WTC11 (cell line): ENCODE data around the gene SRCIN1. TPM values are rescaled to one million over a fixed set of nuclear protein-coding genes. Genes with fewer than 3 reads are reported as not detected.

Experiments used
- ATAC-seq: fragments of 200-7000 bp; cut with Tn5 transposase; 2 replicates; pipeline ENCODE4 v1.10.0; 2021; ENCODE audit warnings: mild to moderate bottlenecking, moderate library complexity
- CTCF ChIA-PET: fragments of 300-600 bp; sonication (Branson Sonifier 250); formaldehyde crosslinking; loops from one replicate; lab custom pipeline; 2021; ENCODE audit warnings: antibody characterized with exemption; lab: Charles Lee
- POLR2A ChIA-PET: fragments of 350-600 bp; sonication (Branson Sonifier 250); formaldehyde crosslinking; loops from one replicate; lab custom pipeline; 2021; ENCODE audit warnings: antibody characterized with exemption; lab: Charles Lee
- DNase-seq: peaks from one replicate; pipeline ENCODE4 v3.0.0; 2021; ENCODE audit warnings: low spot score
- H3K27ac Mint-ChIP-seq: 2 replicates; pipeline ENCODE4 v1.8.0; 2021; ENCODE audit warnings: mixed read lengths
- H3K27me3 Mint-ChIP-seq: 2 replicates; pipeline ENCODE4 v1.8.0; 2021; ENCODE audit warnings: low read depth, mild to moderate bottlenecking, moderate library complexity, mixed read lengths
- H3K36me3 Mint-ChIP-seq: 2 replicates; pipeline ENCODE4 v1.8.0; 2021; ENCODE audit warnings: mixed read lengths
- H3K4me1 Mint-ChIP-seq: 2 replicates; pipeline ENCODE4 v1.8.0; 2022; ENCODE audit warnings: mixed read lengths
- H3K4me3 Mint-ChIP-seq: 2 replicates; pipeline ENCODE4 v1.8.0; 2021; ENCODE audit warnings: mild to moderate bottlenecking, moderate library complexity, mixed read lengths
- H3K9me3 Mint-ChIP-seq: 2 replicates; pipeline ENCODE4 v1.8.0; 2021; ENCODE audit warnings: mixed read lengths
- CTCF ChIP-seq: fragments of 200-600 bp; IDR thresholded peaks from 2 replicates; pipeline ENCODE4 v1.8.0; 2022; ENCODE audit warnings: antibody characterized with exemption
- ETV6 ChIP-seq: sonication (generic); formaldehyde crosslinking; IDR thresholded peaks from 2 replicates; pipeline ENCODE4 v1.8.1; 2022; ENCODE audit warnings: mild to moderate bottlenecking, missing genetic modification reagents
- GTF2I ChIP-seq: fragments of 250-450 bp; sonication (Bioruptor Pico); conservative IDR thresholded peaks from 2 replicates; pipeline ENCODE4 v1.4.0; 2021; ENCODE audit warnings: mild to moderate bottlenecking
- PRDM15 ChIP-seq: sonication (generic); formaldehyde crosslinking; IDR thresholded peaks from 2 replicates; pipeline ENCODE4 v1.8.0; 2022; ENCODE audit warnings: missing genetic modification reagents
- SMAD3 ChIP-seq: sonication (generic); formaldehyde crosslinking; IDR thresholded peaks from 2 replicates; pipeline ENCODE4 v1.8.0; 2022; ENCODE audit warnings: missing genetic modification reagents, mild to moderate bottlenecking, borderline replicate concordance
- TCF7 ChIP-seq: sonication (generic); formaldehyde crosslinking; IDR thresholded peaks from 2 replicates; pipeline ENCODE4 v1.8.0; 2022; ENCODE audit warnings: mild to moderate bottlenecking, low read depth, missing genetic modification reagents, moderate library complexity
- ZNF219 ChIP-seq: sonication (generic); formaldehyde crosslinking; IDR thresholded peaks from 2 replicates; pipeline ENCODE4 v1.8.0; 2023; ENCODE audit warnings: missing genetic modification reagents, mild to moderate bottlenecking, borderline replicate concordance
- ZNF396 ChIP-seq: fragments of 250-450 bp; sonication (Bioruptor Pico); IDR thresholded peaks from 2 replicates; pipeline ENCODE4 v1.8.0; 2021; ENCODE audit warnings: mild to moderate bottlenecking, moderate library complexity, borderline replicate concordance
- ZNF423 ChIP-seq: fragments of 250-450 bp; sonication (Bioruptor Pico); IDR thresholded peaks from 2 replicates; pipeline ENCODE4 v2.1.2; 2022; ENCODE audit warnings: mild to moderate bottlenecking, moderate library complexity
- ZNF512 ChIP-seq: sonication (generic); formaldehyde crosslinking; IDR thresholded peaks from 2 replicates; pipeline ENCODE4 v1.8.1; 2022; ENCODE audit warnings: missing genetic modification reagents, borderline replicate concordance
- ZNF671 ChIP-seq: fragments of 250-450 bp; sonication (Bioruptor Pico); IDR thresholded peaks from 2 replicates; pipeline ENCODE4 v1.8.0; 2021; ENCODE audit warnings: mild to moderate bottlenecking
- ZSCAN18 ChIP-seq: fragments of 250-450 bp; sonication (Bioruptor Pico); IDR thresholded peaks from 2 replicates; pipeline ENCODE4 v2.1.2; 2022; ENCODE audit warnings: mild to moderate bottlenecking, moderate library complexity
- total RNA-seq: library from RNA; stranded (reverse); gene quantifications from 3 replicates; pipeline ENCODE4 v1.2.3, GENCODE V29; 2021
- TF ChIP-seq, protein P1 (sequence below): sonication (generic); formaldehyde crosslinking; IDR thresholded peaks from 2 replicates; pipeline ENCODE4 v1.8.1; 2022; ENCODE audit warnings: low read depth, mild to moderate bottlenecking, moderate library complexity, missing genetic modification reagents, borderline replicate concordance

SRCIN1 gene
- total RNA-seq, 1 experiment from 2014 or later: 17.3 TPM

- no peaks in the 10 kb centered on the region for H3K9me3 Mint-ChIP-seq
- CTCF ChIA-PET: interaction anchor here (0.5 to 7.3 kb wide), 26 partner anchors 26 to 186 kb away, joined by 3 to 74 read pairs (median 8); partner anchors contain the start of gene ARHGAP23
These were observed 95.2 kb downstream of the SRCIN1 start for GRCh38 chr17:38510421-38511149.

GRCh38 chr17:38509772-38510420 is 95.9 kb downstream of the SRCIN1 start:
- no peak overlapping the region for H3K27ac Mint-ChIP-seq
- H3K27me3 Mint-ChIP-seq: peaks cover 36% of the 10 kb centered on the region
- peak overlapping the region; percentile 79 for H3K4me3 Mint-ChIP-seq
- ATAC-seq: peak; percentile 2
- H3K36me3 Mint-ChIP-seq: peaks cover 6% of the 10 kb centered on the region
- POLR2A ChIA-PET: interaction anchor here (0.7 to 3.5 kb wide), 13 partner anchors 35 to 184 kb away, joined by 3 to 23 read pairs (median 3); no protein-coding TSS in a partner anchor
- H3K9me3 Mint-ChIP-seq: no peaks in the 10 kb centered on the region
- peaks cover 33% of the 10 kb centered on the region for H3K4me1 Mint-ChIP-seq
- CTCF ChIA-PET: interaction anchor here (0.6 to 7.3 kb wide), 62 partner anchors 11 to 253 kb away, joined by 3 to 74 read pairs (median 6); partner anchors contain the start of genes ARHGAP23 and SRCIN1
- peak; percentile 61 for DNase-seq
- TF ChIP-seq GTF2I (CRISPR knock-in tag): no peak
- no peak for TF ChIP-seq PRDM15 (CRISPR knock-in tag)
- TF ChIP-seq ZNF423 (CRISPR knock-in tag): no peak
- TF ChIP-seq ZNF396: no peak
- no peak for TF ChIP-seq ZSCAN18 (CRISPR knock-in tag)
- no peak; the same call in 1 of the 2 replicates for TF ChIP-seq CTCF

More at GRCh38 chr17:38510421-38511149, 95.2 kb downstream of the SRCIN1 start:
- DNase-seq (peak; percentile 65), ATAC-seq (peak; percentile 23)
- H3K4me3 Mint-ChIP-seq: peak overlapping the region; percentile 61
- no peak overlapping the region for H3K27ac Mint-ChIP-seq
- peaks cover 41% of the 10 kb centered on the region for H3K27me3 Mint-ChIP-seq
- POLR2A ChIA-PET: interaction anchor here (0.7 to 3.5 kb wide), 5 partner anchors 48 to 88 kb away, joined by 3 to 23 read pairs (median 4); no protein-coding TSS in a partner anchor
- TF ChIP-seq ETV6 (CRISPR knock-in tag) (0 out of 2 replicates have a peak, but pooled peaks have one; percentile 5), ZNF671 (CRISPR knock-in tag) (peak; percentile 23; the same call in 1 of the 2 replicates), SMAD3 (CRISPR knock-in tag) (no peak), ZNF512 (CRISPR knock-in tag) (no peak), ZNF219 (no peak), PRDM15 (CRISPR knock-in tag) (0 out of 2 replicates have a peak, but pooled peaks have one; percentile 7), TCF7 (CRISPR knock-in tag) (0 out of 2 replicates have a peak, but pooled peaks have one; percentile 75)
- TF ChIP-seq, protein P1, sequence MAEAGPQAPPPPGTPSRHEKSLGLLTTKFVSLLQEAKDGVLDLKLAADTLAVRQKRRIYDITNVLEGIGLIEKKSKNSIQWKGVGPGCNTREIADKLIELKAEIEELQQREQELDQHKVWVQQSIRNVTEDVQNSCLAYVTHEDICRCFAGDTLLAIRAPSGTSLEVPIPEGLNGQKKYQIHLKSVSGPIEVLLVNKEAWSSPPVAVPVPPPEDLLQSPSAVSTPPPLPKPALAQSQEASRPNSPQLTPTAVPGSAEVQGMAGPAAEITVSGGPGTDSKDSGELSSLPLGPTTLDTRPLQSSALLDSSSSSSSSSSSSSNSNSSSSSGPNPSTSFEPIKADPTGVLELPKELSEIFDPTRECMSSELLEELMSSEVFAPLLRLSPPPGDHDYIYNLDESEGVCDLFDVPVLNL (CRISPR knock-in tag): peak; percentile 1; the same call in 1 of the 2 replicates
- TF ChIP-seq, all 79 proteins: peak for 5
- Mint-ChIP-seq H3K4me1 (peaks cover 33% of the 10 kb centered on the region), H3K36me3 (peaks cover 6% of the 10 kb centered on the region)
